GM18951 (cell line): ENCODE results near the gene PDE6C.

Experiments used
- POLR2A ChIP-seq: IDR thresholded peaks from 4 replicates; pipeline ENCODE4 v1.6.1; 2011; ENCODE audit warnings: mild to moderate bottlenecking; ENCODE audit not compliant: insufficient read length, insufficient read depth; ENCODE audit errors: extremely low read depth
- in situ Hi-C: fragments of 300-500 bp; cut with MboI; formaldehyde crosslinking; loops from one replicate; pipeline ENCODE4 v1.12.0; 2022; ENCODE audit warnings: low sequenced_read_pairs, mixed read lengths, inconsistent platforms; ENCODE audit not compliant: unreplicated experiment

The PDE6C gene

DNA sequence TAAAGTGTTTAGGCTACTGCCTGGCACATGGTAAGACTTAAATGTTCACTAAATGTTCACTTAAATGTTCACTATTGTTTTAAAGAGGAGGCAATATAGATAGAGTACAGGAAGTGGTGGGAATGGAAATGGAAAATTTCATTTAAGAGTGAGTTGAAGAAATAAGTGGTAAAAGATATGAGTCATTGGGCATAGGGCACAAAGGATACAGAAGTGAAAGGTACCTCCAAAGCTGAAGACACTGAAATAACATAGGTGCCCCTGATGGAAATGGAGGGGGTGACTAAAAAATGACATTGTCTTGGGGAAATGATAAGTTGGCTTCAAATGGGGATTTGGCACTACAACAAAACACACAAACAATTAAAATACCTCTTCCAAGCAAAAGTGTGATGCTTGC is 95.3 kb downstream of the PDE6C start:
- no peak for TF ChIP-seq POLR2A
- in situ Hi-C loops = no loop called here

DNA sequence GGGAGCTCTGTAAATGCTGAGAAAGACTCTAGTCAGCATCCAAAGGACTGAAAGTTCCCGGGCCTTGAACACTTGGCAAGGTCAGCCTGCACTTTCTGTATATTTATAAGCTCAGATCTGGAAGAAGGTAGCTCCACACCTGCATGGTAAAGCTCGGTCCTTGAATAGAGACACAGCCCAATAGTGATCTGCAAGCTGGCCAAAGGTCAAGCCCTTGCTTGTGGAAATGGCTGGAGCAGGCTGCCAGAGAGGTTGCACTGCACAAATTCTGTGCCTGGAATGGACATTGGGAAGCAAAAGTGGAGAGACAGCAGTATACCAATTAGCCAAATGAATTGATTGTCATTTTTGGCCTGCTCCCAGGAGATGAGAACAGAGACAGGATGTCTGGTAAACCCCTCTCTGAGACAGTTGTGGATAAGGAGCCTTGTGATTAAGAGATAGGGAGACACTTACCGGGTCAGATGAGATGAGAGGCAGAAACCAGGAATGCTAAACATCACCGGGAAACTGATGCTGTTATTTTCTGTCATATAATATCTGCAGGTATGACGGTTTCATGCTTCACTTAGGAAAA is 98.1 kb downstream of the PDE6C start:
- no peak for TF ChIP-seq POLR2A

DNA sequence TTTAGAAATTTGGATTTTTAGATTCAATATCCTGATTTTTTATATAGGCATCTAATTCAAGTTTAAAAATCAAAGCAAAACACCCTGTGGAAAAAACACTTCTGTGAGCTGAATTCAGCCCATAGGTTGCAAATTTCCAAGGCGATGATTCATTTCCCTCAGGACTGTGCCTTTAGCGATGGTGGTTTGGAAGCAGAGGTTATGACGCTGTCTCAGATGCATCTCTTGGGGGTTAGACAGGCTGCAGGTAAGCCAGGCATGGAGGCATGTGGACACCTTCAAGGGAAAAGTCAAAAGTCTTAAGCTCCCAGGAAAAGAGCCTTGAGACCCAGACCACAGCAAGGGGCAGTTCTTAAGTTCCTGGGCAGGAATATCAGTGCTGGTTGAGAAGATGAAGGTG is 99.6 kb downstream of the PDE6C start:
- no peak for TF ChIP-seq POLR2A
- in situ Hi-C loops = no loop called here

More for the DNA sequence above, 98.1 kb downstream of the PDE6C start:
- in situ Hi-C loops = no loop called here

DNA sequence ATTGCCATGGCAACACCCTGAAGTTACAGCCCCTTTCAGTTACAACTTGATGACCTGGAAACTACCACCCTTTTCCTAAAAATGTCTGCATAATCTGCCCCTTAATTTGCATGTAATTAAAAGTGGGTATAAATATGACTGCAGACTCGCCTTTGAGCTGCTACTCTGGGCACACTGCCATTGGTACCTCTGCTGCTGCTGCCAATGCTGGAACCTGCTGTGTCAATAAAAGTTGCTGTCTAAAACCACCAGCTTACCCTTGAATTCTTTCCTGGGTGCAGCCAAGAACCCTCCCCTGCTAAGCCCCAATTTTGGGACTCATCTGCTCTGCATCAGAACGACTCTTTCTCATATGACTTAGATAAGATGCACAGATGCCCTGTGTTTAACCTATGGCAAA is 100.3 kb downstream of the PDE6C start:
- in situ Hi-C loops = no loop called here
- TF ChIP-seq POLR2A = no peak

DNA sequence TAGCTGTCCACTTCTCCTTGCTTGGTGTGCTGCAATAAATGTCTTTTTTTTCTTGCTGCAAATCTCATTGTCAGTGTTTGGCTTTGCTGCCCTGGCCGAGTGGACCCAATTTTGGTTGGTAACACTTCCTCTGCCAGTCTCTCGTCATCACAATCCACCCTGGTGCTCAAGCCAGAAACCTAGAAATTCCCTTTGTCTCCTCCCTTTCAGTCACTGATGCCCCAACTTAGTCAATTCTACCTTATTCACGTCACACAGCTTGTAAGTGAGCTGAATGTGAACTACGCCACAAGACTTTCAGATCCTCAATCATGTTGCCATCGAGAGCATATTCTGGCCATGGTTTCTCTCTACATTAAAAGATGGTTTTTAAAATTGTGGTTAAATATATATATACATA is 103.0 kb downstream of the PDE6C start:
- no peak for TF ChIP-seq POLR2A
- in situ Hi-C loops = no loop called here
